Stimulated activated naive CD8-positive, alpha-beta T cell treated with anti-CD3 and anti-CD28 coated beads, Interleukin-15, Interleukin-2, amounts not matched to agents 100 ng/mL and 50 ng/mL, for 24 hours (primary cell): Measurements from ENCODE around the gene YPEL2.

ENCODE experiments used
- H3K27ac Mint-ChIP-seq: one replicate; pipeline ENCODE4 v1.8.0; 2021; ENCODE audit warnings: mild to moderate bottlenecking, mixed read lengths
- H3K27me3 Mint-ChIP-seq: one replicate; pipeline ENCODE4 v1.8.0; 2021; ENCODE audit warnings: mixed read lengths
- H3K36me3 Mint-ChIP-seq: one replicate; pipeline ENCODE4 v1.8.0; 2021; ENCODE audit warnings: low read depth, mixed read lengths
- H3K4me1 Mint-ChIP-seq: one replicate; pipeline ENCODE4 v1.8.0; 2021; ENCODE audit warnings: low read depth, mixed read lengths
- H3K4me3 Mint-ChIP-seq: one replicate; pipeline ENCODE4 v1.8.0; 2021; ENCODE audit warnings: mild to moderate bottlenecking, mixed read lengths
- H3K9me3 Mint-ChIP-seq: one replicate; pipeline ENCODE4 v1.8.0; 2021; ENCODE audit warnings: mixed read lengths

Gene YPEL2

GRCh38 chr17:59315866-59316265 is 15.6 kb upstream of the YPEL2 start:
- Mint-ChIP-seq H3K4me1 (peaks cover 1% of the 10 kb centered on the region), H3K9me3 (no peaks in the 10 kb centered on the region)

GRCh38 chr17:59327121-59327980 is 4.1 kb upstream of the YPEL2 start:
- no peak overlapping the region for H3K27ac Mint-ChIP-seq
- H3K4me3 Mint-ChIP-seq, result no peak overlapping the region
- no peaks in the 10 kb centered on the region for H3K36me3 Mint-ChIP-seq
- H3K9me3 Mint-ChIP-seq, result no peaks in the 10 kb centered on the region
- no peaks in the 10 kb centered on the region for H3K27me3 Mint-ChIP-seq
- H3K4me1 Mint-ChIP-seq, result peaks cover 35% of the 10 kb centered on the region

More at GRCh38 chr17:59315866-59316265, 15.6 kb upstream of the YPEL2 start:
- Mint-ChIP-seq H3K4me3 (no peak overlapping the region), H3K36me3 (no peaks in the 10 kb centered on the region), H3K27ac (no peak overlapping the region), H3K27me3 (no peaks in the 10 kb centered on the region)

DNA sequence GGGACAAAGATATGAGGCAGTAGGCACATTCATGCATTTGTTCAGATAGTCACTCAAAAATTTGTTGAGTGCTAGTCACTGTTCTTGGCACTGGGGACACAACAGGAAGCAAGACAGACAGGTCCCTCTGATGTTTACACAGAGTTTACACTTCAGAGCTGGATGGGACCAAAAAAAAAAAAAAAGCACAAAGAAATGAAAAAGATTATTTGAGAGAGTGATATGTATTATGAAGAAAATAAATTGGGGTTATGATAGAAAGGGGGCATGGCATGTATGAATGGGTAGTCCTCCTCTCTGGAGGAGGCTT is 3.5 kb upstream of the YPEL2 start:
- Mint-ChIP-seq H3K4me1 (peaks cover 41% of the 10 kb centered on the region), H3K4me3 (no peak overlapping the region), H3K27me3 (no peaks in the 10 kb centered on the region), H3K27ac (peak overlapping the region; percentile 47), H3K36me3 (no peaks in the 10 kb centered on the region), H3K9me3 (no peaks in the 10 kb centered on the region)

DNA sequence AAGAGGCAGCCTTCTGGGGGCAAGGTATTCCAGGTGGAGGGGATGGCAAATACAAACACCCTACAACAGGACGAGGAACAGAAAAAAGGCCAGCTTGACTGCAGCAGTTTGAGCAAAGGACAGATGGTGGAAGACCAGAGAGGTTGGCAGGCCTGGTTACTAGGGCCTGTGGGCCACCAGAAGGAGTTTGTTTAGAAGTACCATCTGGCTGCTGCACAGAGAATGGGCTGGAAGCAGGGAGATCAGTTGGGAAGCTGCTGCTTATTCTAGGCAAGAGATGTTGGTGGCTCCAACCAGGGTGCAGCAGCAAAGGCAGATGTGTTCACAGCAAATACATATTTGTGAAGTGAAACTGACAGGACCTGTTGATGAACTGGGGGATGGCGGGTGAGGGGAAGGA is 2.9 kb upstream of the YPEL2 start:
- Mint-ChIP-seq H3K36me3 (no peaks in the 10 kb centered on the region), H3K4me3 (no peak overlapping the region)

GRCh38 chr17:59329176-59330052 is 2.0 kb upstream of the YPEL2 start:
- Mint-ChIP-seq H3K4me1 (peaks cover 54% of the 10 kb centered on the region), H3K27ac (peak overlapping the region; percentile 8), H3K9me3 (no peaks in the 10 kb centered on the region), H3K27me3 (no peaks in the 10 kb centered on the region), H3K36me3 (no peaks in the 10 kb centered on the region), H3K4me3 (no peak overlapping the region)

More for the DNA sequence above, 2.9 kb upstream of the YPEL2 start:
- H3K27me3 Mint-ChIP-seq, result no peaks in the 10 kb centered on the region
- peaks cover 48% of the 10 kb centered on the region for H3K4me1 Mint-ChIP-seq
- no peaks in the 10 kb centered on the region for H3K9me3 Mint-ChIP-seq
- peak overlapping the region; percentile 53 for H3K27ac Mint-ChIP-seq

- H3K36me3 Mint-ChIP-seq, result no peaks in the 10 kb centered on the region
- H3K4me3 Mint-ChIP-seq, result no peak overlapping the region
- H3K27ac Mint-ChIP-seq, result peak overlapping the region; percentile 8
- H3K4me1 Mint-ChIP-seq, result peaks cover 61% of the 10 kb centered on the region
- no peaks in the 10 kb centered on the region for H3K27me3 Mint-ChIP-seq
- H3K9me3 Mint-ChIP-seq, result no peaks in the 10 kb centered on the region
These were observed 1.2 kb upstream of the YPEL2 start for GRCh38 chr17:59330053-59330942.

DNA sequence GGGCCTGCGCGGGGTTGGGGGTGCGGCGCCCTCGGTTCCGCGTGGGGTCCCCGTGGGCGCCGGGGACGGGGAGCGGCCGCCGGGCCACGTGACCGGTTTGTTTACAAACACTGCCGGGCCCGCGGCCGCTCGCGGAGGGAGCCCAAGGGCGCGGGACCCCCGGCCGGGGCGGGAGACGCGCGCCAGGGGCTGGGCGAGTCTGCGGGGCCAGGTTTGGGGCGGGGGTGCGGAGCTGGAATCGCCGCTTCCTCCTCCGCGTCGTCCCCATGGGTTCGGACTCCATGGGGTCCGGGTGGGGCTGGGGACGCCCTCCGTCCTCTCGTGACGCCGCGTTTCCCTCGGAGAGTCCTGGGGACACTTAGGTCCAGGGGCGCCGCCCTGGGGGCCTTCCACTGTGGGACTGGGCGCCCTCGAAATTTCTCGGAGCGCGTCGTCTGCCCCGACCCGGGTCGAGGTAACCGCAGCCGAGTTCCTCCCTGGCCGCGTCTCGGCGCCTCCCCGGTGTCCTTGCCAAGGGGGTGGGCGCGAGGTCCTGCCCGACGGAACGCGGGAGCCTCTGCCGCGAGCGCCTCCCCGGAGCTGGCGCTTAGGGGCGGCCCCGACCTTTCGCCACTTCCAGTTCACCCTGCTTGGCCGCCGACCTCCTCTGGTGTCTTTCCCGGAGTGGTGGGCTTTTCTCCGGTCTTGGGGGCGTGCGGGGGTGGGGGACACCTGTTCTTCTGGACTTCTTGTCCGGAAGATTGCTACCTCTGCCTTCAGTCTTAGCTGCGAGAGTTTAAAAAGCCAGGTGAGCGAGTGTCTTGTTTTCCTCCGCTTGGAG is 684 bp downstream of the YPEL2 start:
- Mint-ChIP-seq H3K9me3 (no peaks in the 10 kb centered on the region), H3K36me3 (no peaks in the 10 kb centered on the region), H3K27ac (peak overlapping the region; percentile 68), H3K27me3 (no peaks in the 10 kb centered on the region), H3K4me1 (peaks cover 75% of the 10 kb centered on the region), H3K4me3 (peak overlapping the region; percentile 84)

DNA sequence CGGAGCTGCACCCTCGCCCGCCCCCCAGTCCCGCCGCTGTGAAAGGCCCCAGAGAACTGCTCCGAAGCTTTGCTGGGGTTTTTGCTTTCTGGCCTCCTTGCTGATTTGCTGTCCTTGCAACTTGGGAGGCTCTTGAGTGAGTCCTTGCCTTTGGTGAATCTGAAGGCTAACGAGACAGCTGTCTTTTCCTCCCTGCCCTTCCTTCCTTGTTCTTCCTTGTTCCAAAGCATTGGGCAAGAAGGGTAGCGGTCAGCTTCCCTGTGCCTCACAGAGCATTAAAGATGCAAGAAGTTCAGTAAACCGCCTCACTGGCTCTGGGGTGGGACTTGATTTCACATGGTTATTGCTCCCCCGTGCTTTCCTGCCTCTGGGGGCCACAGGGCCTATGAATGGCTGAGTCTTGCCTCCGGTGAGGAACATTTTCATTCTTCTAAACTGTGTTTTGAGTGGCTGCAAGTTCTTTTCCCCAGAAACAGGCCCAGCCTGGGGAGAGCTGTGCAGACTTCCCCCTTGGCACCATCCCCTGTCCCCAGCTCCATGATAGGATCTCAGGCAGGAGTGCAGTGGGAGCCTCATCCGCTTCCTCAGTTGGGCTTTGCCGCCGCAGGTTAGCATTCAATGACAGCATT is 1.4 kb downstream of the YPEL2 start:
- no peaks in the 10 kb centered on the region for H3K9me3 Mint-ChIP-seq
- no peaks in the 10 kb centered on the region for H3K27me3 Mint-ChIP-seq
- peaks cover 71% of the 10 kb centered on the region for H3K4me1 Mint-ChIP-seq
- H3K27ac Mint-ChIP-seq, result peak overlapping the region; percentile 68
- H3K4me3 Mint-ChIP-seq, result peak overlapping the region; percentile 84
- no peaks in the 10 kb centered on the region for H3K36me3 Mint-ChIP-seq

GRCh38 chr17:59333836-59334235 is 2.4 kb downstream of the YPEL2 start:
- no peaks in the 10 kb centered on the region for H3K36me3 Mint-ChIP-seq
- H3K4me1 Mint-ChIP-seq, result peaks cover 69% of the 10 kb centered on the region
- H3K27me3 Mint-ChIP-seq, result no peaks in the 10 kb centered on the region
- no peak overlapping the region for H3K4me3 Mint-ChIP-seq
- H3K9me3 Mint-ChIP-seq, result no peaks in the 10 kb centered on the region
- H3K27ac Mint-ChIP-seq, result no peak overlapping the region

GRCh38 chr17:59335685-59336084 is 4.2 kb downstream of the YPEL2 start:
- Mint-ChIP-seq H3K27ac (no peak overlapping the region), H3K36me3 (no peaks in the 10 kb centered on the region), H3K27me3 (no peaks in the 10 kb centered on the region), H3K4me1 (peaks cover 59% of the 10 kb centered on the region), H3K4me3 (no peak overlapping the region), H3K9me3 (no peaks in the 10 kb centered on the region)

- H3K36me3 Mint-ChIP-seq, result no peaks in the 10 kb centered on the region
- H3K4me1 Mint-ChIP-seq, result peaks cover 69% of the 10 kb centered on the region
- H3K27ac Mint-ChIP-seq, result no peak overlapping the region
- no peak overlapping the region for H3K4me3 Mint-ChIP-seq
- H3K27me3 Mint-ChIP-seq, result no peaks in the 10 kb centered on the region
- no peaks in the 10 kb centered on the region for H3K9me3 Mint-ChIP-seq
These were observed 6.4 kb downstream of the YPEL2 start for GRCh38 chr17:59337741-59338299.

- H3K36me3 Mint-ChIP-seq, result no peaks in the 10 kb centered on the region
- H3K4me1 Mint-ChIP-seq, result peaks cover 69% of the 10 kb centered on the region
These were observed 7.0 kb downstream of the YPEL2 start for GRCh38 chr17:59338498-59338897.

GRCh38 chr17:59341922-59342321 is 10.5 kb downstream of the YPEL2 start:
- H3K27ac Mint-ChIP-seq, result peak overlapping the region; percentile 54

More at GRCh38 chr17:59338498-59338897, 7.0 kb downstream of the YPEL2 start:
- H3K4me3 Mint-ChIP-seq, result no peak overlapping the region
- no peaks in the 10 kb centered on the region for H3K27me3 Mint-ChIP-seq
- H3K9me3 Mint-ChIP-seq, result no peaks in the 10 kb centered on the region
- no peak overlapping the region for H3K27ac Mint-ChIP-seq

More at GRCh38 chr17:59341922-59342321, 10.5 kb downstream of the YPEL2 start:
- Mint-ChIP-seq H3K4me1 (peaks cover 71% of the 10 kb centered on the region), H3K27me3 (no peaks in the 10 kb centered on the region), H3K9me3 (no peaks in the 10 kb centered on the region), H3K4me3 (peak overlapping the region; percentile 8), H3K36me3 (no peaks in the 10 kb centered on the region)
